Mucosa of rectum (tissue), 2 donors: ENCODE measurements around the gene CDH15.
"Not testable (repeated sequence)": the region's sequence is repeated elsewhere in the genome, so short reads cannot be mapped to it uniquely, and the experiment has no call there.

Experiments used
- H3K27ac ChIP-seq, 2 donors: one replicate each; pipeline ENCODE4 v1.7.0; 2013; ENCODE audit warnings: inconsistent platforms in 2 of 2, low read depth in 2 of 2, low read length in 2 of 2
- H3K27me3 ChIP-seq, 2 donors: one replicate each; pipeline ENCODE4 v1.7.0; 2013; ENCODE audit warnings: low read length in 2 of 2; ENCODE audit not compliant: control insufficient read depth in 2 of 2, insufficient read depth in 2 of 2
- H3K36me3 ChIP-seq, 2 donors: one replicate each; pipeline ENCODE4 v1.7.0; 2013; ENCODE audit warnings: low read length in 2 of 2; ENCODE audit not compliant: control insufficient read depth in 2 of 2, insufficient read depth in 2 of 2
- H3K4me1 ChIP-seq, 2 donors: one replicate each; pipeline ENCODE4 v1.7.0; 2013; ENCODE audit warnings: low read length in 2 of 2, mild to moderate bottlenecking in 1 of 2; ENCODE audit not compliant: control insufficient read depth in 2 of 2, insufficient read depth in 2 of 2
- H3K4me3 ChIP-seq, 2 donors: one replicate each; pipeline ENCODE4 v1.7.0; 2013; ENCODE audit warnings: low read length in 2 of 2
- H3K9ac ChIP-seq, 2 donors: one replicate each; pipeline ENCODE4 v1.7.0; 2013; ENCODE audit warnings: low read length in 2 of 2, low read depth in 1 of 2, mild to moderate bottlenecking in 1 of 2
- H3K9me3 ChIP-seq, 2 donors: one replicate each; pipeline ENCODE4 v1.7.0; 2013; ENCODE audit warnings: low read length in 2 of 2; ENCODE audit not compliant: control insufficient read depth in 2 of 2
- donor health status: healthy.
- donor health status: Normal muscosa, but diverticular disease.

Gene CDH15

GRCh38 chr16:89179148-89179484 is 7.6 kb downstream of the CDH15 start:
- no peak overlapping the region for H3K4me3 ChIP-seq
- H3K9ac ChIP-seq = no peak overlapping the region

GRCh38 chr16:89179656-89180315 is 8.2 kb downstream of the CDH15 start:
- no peak overlapping the region for H3K9ac ChIP-seq
- no peaks in the 10 kb centered on the region for H3K9me3 ChIP-seq
- H3K4me3 ChIP-seq = no peak overlapping the region
- no peaks in the 10 kb centered on the region for H3K36me3 ChIP-seq
- no peaks in the 10 kb centered on the region for H3K4me1 ChIP-seq
- H3K27ac ChIP-seq = no peak overlapping the region
- H3K27me3 ChIP-seq = peaks cover 0 to 5% of the 10 kb centered on the region in 2 donors

More at GRCh38 chr16:89179148-89179484, 7.6 kb downstream of the CDH15 start:
- Histone ChIP-seq H3K27ac (no peak overlapping the region), H3K27me3 (peaks cover 4 to 5% of the 10 kb centered on the region in 2 donors), H3K36me3 (no peaks in the 10 kb centered on the region), H3K4me1 (no peaks in the 10 kb centered on the region), H3K9me3 (no peaks in the 10 kb centered on the region)

- Histone ChIP-seq H3K27me3 (peaks cover 0 to 2% of the 10 kb centered on the region in 2 donors), H3K27ac (no peak overlapping the region), H3K4me1 (no peaks in the 10 kb centered on the region), H3K9me3 (no peaks in the 10 kb centered on the region), H3K36me3 (no peaks in the 10 kb centered on the region), H3K9ac (no peak overlapping the region), H3K4me3 (no peak overlapping the region)
Observed at GRCh38 chr16:89183463-89183862, 11.9 kb downstream of the CDH15 start.

GRCh38 chr16:89183975-89184676 is 12.6 kb downstream of the CDH15 start:
- Histone ChIP-seq H3K4me1 (no peaks in the 10 kb centered on the region), H3K4me3 (no peak overlapping the region), H3K27me3 (peaks cover 0 to 2% of the 10 kb centered on the region in 2 donors), H3K27ac (no peak overlapping the region), H3K36me3 (no peaks in the 10 kb centered on the region), H3K9me3 (no peaks in the 10 kb centered on the region), H3K9ac (no peak overlapping the region)

- no peaks in the 10 kb centered on the region for H3K9me3 ChIP-seq
Observed at GRCh38 chr16:89184677-89184932, 13.1 kb downstream of the CDH15 start.

DNA sequence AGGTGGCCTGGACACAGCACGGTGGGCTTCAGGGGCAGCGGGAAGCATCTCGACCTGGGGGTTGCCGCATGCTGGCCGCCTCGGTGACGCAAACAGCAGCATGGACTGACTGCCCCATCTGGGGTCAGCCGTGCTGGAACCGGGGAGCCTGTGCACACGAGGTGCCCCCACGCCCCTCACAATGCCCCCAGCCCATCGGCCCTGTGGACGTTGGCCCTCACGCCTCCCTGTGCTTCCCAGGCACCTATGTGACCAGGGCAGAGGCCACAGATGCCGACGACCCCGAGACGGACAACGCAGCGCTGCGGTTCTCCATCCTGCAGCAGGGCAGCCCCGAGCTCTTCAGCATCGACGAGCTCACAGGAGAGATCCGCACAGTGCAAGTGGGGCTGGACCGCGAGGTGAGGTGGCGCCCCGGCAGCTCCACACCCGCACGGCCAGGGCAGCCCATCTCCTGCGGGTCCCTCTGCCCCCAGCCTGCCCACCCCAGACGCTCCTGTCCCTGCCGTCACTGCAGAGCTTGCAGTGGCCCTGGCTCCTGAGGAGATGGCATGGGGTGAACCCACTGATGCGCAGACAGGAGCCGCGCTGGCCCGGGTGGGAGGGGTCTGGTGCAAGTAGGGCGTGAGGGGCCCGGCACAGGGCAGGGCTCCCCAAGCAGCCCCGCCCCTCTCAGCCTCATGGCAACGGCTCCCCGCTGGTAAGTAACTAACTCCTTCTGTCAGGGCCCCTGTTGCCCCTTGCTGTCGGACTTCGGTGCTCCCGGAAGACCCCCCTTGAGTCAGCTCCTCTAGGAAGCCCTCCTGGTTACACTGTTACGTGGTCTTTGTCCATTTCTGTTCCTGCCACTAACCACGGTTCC is 13.6 kb downstream of the CDH15 start:
- no peaks in the 10 kb centered on the region for H3K36me3 ChIP-seq
- no peaks in the 10 kb centered on the region for H3K4me1 ChIP-seq
- H3K9me3 ChIP-seq = no peaks in the 10 kb centered on the region
- H3K27me3 ChIP-seq = peaks cover 0 to 2% of the 10 kb centered on the region in 2 donors
- no peak overlapping the region for H3K27ac ChIP-seq
- H3K4me3 ChIP-seq = no peak overlapping the region
- H3K9ac ChIP-seq = no peak overlapping the region

More at GRCh38 chr16:89184677-89184932, 13.1 kb downstream of the CDH15 start:
- peaks cover 0 to 2% of the 10 kb centered on the region in 2 donors for H3K27me3 ChIP-seq
- no peak overlapping the region for H3K27ac ChIP-seq
- H3K4me3 ChIP-seq = no peak overlapping the region
- H3K36me3 ChIP-seq = no peaks in the 10 kb centered on the region
- H3K9ac ChIP-seq = no peak overlapping the region
- no peaks in the 10 kb centered on the region for H3K4me1 ChIP-seq

- H3K9ac ChIP-seq, H3K4me3 ChIP-seq, H3K27me3 ChIP-seq, H3K4me1 ChIP-seq, H3K9me3 ChIP-seq, H3K27ac ChIP-seq, H3K36me3 ChIP-seq: not testable (repeated sequence)
Observed at GRCh38 chr16:89185887-89186592, 14.5 kb downstream of the CDH15 start.

GRCh38 chr16:89186593-89187031 is 15.1 kb downstream of the CDH15 start:
- H3K27ac ChIP-seq, H3K4me3 ChIP-seq, H3K9ac ChIP-seq, H3K4me1 ChIP-seq, H3K36me3 ChIP-seq, H3K9me3 ChIP-seq, H3K27me3 ChIP-seq: not testable (repeated sequence)

DNA sequence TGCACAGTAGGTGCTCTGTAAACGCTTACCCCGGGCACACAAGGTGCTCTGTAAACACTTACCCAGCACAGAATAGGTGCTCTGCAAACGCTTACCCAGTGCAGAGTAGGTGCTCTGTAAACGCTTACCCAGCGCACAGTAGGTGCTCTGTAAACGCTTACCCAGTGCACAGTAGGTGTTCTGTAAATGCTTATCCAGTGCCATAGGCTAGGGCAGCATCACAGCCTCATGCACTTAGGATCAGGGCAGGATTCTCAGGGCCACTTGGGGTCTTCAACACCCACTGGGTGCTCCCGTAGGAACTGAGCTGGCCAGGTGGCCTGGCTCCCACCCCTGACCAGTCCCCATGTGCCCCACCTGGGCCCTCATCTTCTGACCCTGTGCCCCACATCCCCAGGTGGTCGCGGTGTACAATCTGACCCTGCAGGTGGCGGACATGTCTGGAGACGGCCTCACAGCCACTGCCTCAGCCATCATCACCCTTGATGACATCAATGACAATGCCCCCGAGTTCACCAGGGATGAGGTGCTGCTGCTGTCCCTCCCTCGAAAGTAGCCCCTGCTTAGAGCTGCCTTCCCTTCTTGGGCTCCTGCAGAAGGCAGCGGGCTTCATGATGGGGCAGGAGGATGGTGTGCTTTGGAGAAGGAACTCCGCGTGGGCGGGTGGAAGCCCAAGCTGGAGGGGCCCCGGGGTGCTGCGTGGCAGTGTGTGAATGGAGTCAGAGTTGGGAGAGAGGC is 15.7 kb downstream of the CDH15 start:
- Histone ChIP-seq H3K4me3 (no peak overlapping the region), H3K27ac (no peak overlapping the region), H3K27me3 (peaks cover 5 to 7% of the 10 kb centered on the region in 2 donors), H3K9me3 (no peaks in the 10 kb centered on the region), H3K9ac (no peak overlapping the region), H3K36me3 (no peaks in the 10 kb centered on the region), H3K4me1 (no peaks in the 10 kb centered on the region)
